ENCODE results near the gene ECM2. TPM values are rescaled to one million over a fixed set of nuclear protein-coding genes. Genes with fewer than 3 reads are reported as not detected.

ECM2 gene
- total and polyA plus RNA-seq, 2 of the 8 experiments (the other 6 are each of a cell fraction or from before 2014, with no cell fraction given) = not detected

DNA sequence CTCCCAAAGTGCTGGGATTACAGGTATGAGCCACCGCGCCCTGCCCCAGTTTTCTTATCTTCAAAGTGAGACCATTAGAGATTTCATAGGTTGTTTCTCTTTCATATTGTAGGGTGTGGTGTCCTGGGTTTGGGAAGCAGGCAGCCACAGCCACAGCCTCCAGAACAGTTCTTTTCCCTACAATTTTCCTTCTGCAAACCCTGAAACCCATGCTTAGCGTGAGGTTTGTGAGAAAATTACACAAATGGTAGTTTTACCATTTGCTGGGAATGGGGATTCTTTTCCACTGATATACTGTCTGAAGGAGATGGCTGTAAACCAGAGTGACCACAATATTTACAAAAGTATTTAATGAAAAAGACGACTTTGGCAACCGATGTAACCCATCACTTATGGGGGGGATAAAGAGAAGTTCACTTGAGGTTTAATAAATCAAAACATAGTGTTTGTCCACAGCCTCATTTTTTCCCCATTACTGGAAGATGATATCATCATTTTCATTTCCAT lies 26.7 kb upstream of the ECM2 start (continued):
- TF ChIP-seq, protein P1, sequence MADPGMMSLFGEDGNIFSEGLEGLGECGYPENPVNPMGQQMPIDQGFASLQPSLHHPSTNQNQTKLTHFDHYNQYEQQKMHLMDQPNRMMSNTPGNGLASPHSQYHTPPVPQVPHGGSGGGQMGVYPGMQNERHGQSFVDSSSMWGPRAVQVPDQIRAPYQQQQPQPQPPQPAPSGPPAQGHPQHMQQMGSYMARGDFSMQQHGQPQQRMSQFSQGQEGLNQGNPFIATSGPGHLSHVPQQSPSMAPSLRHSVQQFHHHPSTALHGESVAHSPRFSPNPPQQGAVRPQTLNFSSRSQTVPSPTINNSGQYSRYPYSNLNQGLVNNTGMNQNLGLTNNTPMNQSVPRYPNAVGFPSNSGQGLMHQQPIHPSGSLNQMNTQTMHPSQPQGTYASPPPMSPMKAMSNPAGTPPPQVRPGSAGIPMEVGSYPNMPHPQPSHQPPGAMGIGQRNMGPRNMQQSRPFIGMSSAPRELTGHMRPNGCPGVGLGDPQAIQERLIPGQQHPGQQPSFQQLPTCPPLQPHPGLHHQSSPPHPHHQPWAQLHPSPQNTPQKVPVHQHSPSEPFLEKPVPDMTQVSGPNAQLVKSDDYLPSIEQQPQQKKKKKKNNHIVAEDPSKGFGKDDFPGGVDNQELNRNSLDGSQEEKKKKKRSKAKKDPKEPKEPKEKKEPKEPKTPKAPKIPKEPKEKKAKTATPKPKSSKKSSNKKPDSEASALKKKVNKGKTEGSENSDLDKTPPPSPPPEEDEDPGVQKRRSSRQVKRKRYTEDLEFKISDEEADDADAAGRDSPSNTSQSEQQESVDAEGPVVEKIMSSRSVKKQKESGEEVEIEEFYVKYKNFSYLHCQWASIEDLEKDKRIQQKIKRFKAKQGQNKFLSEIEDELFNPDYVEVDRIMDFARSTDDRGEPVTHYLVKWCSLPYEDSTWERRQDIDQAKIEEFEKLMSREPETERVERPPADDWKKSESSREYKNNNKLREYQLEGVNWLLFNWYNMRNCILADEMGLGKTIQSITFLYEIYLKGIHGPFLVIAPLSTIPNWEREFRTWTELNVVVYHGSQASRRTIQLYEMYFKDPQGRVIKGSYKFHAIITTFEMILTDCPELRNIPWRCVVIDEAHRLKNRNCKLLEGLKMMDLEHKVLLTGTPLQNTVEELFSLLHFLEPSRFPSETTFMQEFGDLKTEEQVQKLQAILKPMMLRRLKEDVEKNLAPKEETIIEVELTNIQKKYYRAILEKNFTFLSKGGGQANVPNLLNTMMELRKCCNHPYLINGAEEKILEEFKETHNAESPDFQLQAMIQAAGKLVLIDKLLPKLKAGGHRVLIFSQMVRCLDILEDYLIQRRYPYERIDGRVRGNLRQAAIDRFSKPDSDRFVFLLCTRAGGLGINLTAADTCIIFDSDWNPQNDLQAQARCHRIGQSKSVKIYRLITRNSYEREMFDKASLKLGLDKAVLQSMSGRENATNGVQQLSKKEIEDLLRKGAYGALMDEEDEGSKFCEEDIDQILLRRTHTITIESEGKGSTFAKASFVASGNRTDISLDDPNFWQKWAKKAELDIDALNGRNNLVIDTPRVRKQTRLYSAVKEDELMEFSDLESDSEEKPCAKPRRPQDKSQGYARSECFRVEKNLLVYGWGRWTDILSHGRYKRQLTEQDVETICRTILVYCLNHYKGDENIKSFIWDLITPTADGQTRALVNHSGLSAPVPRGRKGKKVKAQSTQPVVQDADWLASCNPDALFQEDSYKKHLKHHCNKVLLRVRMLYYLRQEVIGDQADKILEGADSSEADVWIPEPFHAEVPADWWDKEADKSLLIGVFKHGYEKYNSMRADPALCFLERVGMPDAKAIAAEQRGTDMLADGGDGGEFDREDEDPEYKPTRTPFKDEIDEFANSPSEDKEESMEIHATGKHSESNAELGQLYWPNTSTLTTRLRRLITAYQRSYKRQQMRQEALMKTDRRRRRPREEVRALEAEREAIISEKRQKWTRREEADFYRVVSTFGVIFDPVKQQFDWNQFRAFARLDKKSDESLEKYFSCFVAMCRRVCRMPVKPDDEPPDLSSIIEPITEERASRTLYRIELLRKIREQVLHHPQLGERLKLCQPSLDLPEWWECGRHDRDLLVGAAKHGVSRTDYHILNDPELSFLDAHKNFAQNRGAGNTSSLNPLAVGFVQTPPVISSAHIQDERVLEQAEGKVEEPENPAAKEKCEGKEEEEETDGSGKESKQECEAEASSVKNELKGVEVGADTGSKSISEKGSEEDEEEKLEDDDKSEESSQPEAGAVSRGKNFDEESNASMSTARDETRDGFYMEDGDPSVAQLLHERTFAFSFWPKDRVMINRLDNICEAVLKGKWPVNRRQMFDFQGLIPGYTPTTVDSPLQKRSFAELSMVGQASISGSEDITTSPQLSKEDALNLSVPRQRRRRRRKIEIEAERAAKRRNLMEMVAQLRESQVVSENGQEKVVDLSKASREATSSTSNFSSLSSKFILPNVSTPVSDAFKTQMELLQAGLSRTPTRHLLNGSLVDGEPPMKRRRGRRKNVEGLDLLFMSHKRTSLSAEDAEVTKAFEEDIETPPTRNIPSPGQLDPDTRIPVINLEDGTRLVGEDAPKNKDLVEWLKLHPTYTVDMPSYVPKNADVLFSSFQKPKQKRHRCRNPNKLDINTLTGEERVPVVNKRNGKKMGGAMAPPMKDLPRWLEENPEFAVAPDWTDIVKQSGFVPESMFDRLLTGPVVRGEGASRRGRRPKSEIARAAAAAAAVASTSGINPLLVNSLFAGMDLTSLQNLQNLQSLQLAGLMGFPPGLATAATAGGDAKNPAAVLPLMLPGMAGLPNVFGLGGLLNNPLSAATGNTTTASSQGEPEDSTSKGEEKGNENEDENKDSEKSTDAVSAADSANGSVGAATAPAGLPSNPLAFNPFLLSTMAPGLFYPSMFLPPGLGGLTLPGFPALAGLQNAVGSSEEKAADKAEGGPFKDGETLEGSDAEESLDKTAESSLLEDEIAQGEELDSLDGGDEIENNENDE (IDR thresholded peaks at IDR 0.05; ENCODE audit: insufficient replicate concordance, low read length) = no peak
- no peak for TF ChIP-seq HDAC6 (IDR thresholded peaks at IDR 0.05; ENCODE audit: low read depth, low read length)
- no peak for TF ChIP-seq SIN3A (conservative IDR thresholded peaks at IDR 0.05 in 1 of 2, IDR thresholded peaks at IDR 0.05 in 1 of 2; ENCODE audit: low read depth in 1 of 2, low read length in 2 of 2)
- TF ChIP-seq TEAD4 (IDR thresholded peaks at IDR 0.05; ENCODE audit: low read depth, low read length) = no peak
- TF ChIP-seq TAF7 (optimal IDR thresholded peaks at IDR 0.05; ENCODE audit: borderline replicate concordance, low read depth, low read length) = no peak
- TF ChIP-seq NRF1 (IDR thresholded peaks at IDR 0.05; ENCODE audit: low read depth, low read length) = no peak
- no peak for TF ChIP-seq RAD21 (IDR thresholded peaks at IDR 0.05 in 1 of 2, conservative IDR thresholded peaks at IDR 0.05 in 1 of 2; ENCODE audit: low read depth in 2 of 2, low read length in 2 of 2)
- TF ChIP-seq BRCA1 (IDR thresholded peaks at IDR 0.05; ENCODE audit: low read depth, low read length) = no peak
- TF ChIP-seq SP4 (IDR thresholded peaks at IDR 0.05; ENCODE audit: low read length) = no peak
